ENCODE measurements around the gene TNFSF9. TPM values are rescaled to one million over a fixed set of nuclear protein-coding genes. Genes with fewer than 3 reads are reported as not detected.
A peak's percentile ranks its signal among the peaks of the same experiment; 100 is the strongest.
"Not testable (repeated sequence)": the region's sequence is repeated elsewhere in the genome, so short reads cannot be mapped to it uniquely, and the experiment has no call there.

Gene TNFSF9
- total RNA-seq, 1 donor from 2014 or later: 2.3 TPM

DNA sequence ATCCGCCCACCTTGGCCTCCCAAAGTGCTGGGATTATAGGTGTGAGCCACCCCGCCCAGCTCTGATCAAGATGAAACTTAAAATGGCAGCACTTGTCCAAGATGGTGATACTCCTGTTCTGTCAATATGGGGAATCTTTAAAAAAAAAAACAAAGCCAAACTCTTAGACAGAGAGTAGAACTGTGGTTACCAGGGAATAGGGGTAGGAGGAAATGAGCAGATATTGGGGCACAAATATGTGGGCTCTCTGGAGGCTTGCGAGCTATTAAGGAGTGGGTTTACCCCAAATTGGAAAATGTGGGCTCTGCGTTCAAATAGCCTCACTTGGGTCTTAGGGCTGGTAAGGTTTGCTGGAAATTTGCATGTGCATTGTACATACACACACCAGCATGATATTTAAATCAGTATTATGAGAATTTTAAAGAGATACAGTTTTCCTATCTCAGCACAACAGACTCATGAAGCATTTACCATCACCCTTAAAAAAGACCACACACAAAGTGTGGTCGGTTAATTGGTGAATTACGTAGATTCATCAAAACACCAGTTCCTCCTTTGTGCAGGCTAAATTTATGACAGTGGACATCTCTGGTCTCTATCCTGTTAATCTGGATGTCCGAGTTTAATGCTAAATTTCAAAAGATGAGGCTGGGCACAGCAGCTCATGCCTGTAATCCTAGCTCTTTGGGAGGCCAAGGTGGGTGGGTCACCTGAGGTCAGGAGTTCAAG is 48.8 kb downstream of the TNFSF9 start:
- no peaks in the 10 kb centered on the region for H3K27me3 Mint-ChIP-seq (ENCODE audit: low read depth, unreplicated experiment)
- H3K36me3 ChIP-seq (ENCODE audit: insufficient read depth, low read length): no peaks in the 10 kb centered on the region
- no peak overlapping the region for H3K27ac Mint-ChIP-seq (ENCODE audit: unreplicated experiment)
- TF ChIP-seq EZH2 (IDR thresholded peaks at IDR 0.05; ENCODE audit: insufficient read depth, low read length): no peak
- TF ChIP-seq, protein P1, sequence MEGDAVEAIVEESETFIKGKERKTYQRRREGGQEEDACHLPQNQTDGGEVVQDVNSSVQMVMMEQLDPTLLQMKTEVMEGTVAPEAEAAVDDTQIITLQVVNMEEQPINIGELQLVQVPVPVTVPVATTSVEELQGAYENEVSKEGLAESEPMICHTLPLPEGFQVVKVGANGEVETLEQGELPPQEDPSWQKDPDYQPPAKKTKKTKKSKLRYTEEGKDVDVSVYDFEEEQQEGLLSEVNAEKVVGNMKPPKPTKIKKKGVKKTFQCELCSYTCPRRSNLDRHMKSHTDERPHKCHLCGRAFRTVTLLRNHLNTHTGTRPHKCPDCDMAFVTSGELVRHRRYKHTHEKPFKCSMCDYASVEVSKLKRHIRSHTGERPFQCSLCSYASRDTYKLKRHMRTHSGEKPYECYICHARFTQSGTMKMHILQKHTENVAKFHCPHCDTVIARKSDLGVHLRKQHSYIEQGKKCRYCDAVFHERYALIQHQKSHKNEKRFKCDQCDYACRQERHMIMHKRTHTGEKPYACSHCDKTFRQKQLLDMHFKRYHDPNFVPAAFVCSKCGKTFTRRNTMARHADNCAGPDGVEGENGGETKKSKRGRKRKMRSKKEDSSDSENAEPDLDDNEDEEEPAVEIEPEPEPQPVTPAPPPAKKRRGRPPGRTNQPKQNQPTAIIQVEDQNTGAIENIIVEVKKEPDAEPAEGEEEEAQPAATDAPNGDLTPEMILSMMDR (IDR thresholded peaks at IDR 0.05; ENCODE audit: insufficient read depth, low read depth, low read length): no peak
- FAIRE-seq (no peak), DNase-seq (ENCODE audit: low read depth) (no peak)
- H3K9me3 ChIP-seq (ENCODE audit: insufficient read depth, low read depth, low read length): no peaks in the 10 kb centered on the region
- no peaks in the 10 kb centered on the region for H4K20me1 ChIP-seq (ENCODE audit: insufficient read depth, low read length)
- H3K4me3 ChIP-seq (ENCODE audit: insufficient read depth, low read depth, low read length): no peak overlapping the region
- H3K27me3 ChIP-seq (ENCODE audit: insufficient read depth, low read length): no peaks in the 10 kb centered on the region
- H3K9me3 Mint-ChIP-seq (ENCODE audit: unreplicated experiment): peaks cover 3% of the 10 kb centered on the region
- H3K4me1 Mint-ChIP-seq (ENCODE audit: low read depth, unreplicated experiment): no peaks in the 10 kb centered on the region
- H3K4me2 ChIP-seq (ENCODE audit: low read length): no peak overlapping the region
- no peak overlapping the region for H2AFZ ChIP-seq (ENCODE audit: low read depth, low read length)
- H3K4me1 ChIP-seq (ENCODE audit: insufficient read depth, low read length): no peaks in the 10 kb centered on the region
- H3K9ac ChIP-seq (ENCODE audit: low read length): no peak overlapping the region
- no peaks in the 10 kb centered on the region for H3K36me3 Mint-ChIP-seq (ENCODE audit: low read depth, unreplicated experiment)
- no peak overlapping the region for H3K4me3 Mint-ChIP-seq (ENCODE audit: unreplicated experiment)
- H3K79me2 ChIP-seq (ENCODE audit: insufficient read depth, low read length): no peaks in the 10 kb centered on the region
- no peak overlapping the region for H3K27ac ChIP-seq (ENCODE audit: low read depth, low read length)

DNA sequence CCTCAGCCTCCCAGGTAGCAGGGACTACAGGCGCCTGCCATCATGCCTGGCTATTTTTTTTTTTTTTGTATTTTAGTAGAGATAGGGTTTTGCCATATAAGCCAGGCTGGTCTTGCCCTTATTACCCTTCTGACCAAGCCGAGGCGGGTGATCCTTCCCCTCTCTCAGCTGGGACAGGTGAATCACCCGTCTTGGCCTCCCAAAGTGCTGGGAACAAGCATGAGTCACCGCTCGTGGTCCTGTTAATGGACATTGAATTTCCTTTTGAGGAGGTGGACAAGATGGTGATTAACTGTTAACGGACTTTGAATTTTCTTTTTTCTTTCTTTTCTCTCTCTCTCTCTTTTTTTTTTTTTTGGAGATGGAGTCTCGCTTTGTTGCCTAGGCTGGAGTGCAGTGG is 49.5 kb downstream of the TNFSF9 start:
- peak; percentile 89 for DNase-seq (ENCODE audit: low read depth)
- no peak overlapping the region for H3K27ac Mint-ChIP-seq (ENCODE audit: unreplicated experiment)
- Histone ChIP-seq H3K36me3 (ENCODE audit: insufficient read depth, low read length) (no peaks in the 10 kb centered on the region), H3K27ac (ENCODE audit: low read depth, low read length) (no peak overlapping the region), H3K9me3 (ENCODE audit: insufficient read depth, low read depth, low read length) (no peaks in the 10 kb centered on the region), H3K4me1 (ENCODE audit: insufficient read depth, low read length) (no peaks in the 10 kb centered on the region), H3K79me2 (ENCODE audit: insufficient read depth, low read length) (no peaks in the 10 kb centered on the region), H4K20me1 (ENCODE audit: insufficient read depth, low read length) (no peaks in the 10 kb centered on the region), H3K9ac (ENCODE audit: low read length) (no peak overlapping the region), H2AFZ (ENCODE audit: low read depth, low read length) (no peak overlapping the region), H3K4me2 (ENCODE audit: low read length) (peak overlapping the region; percentile 25), H3K27me3 (ENCODE audit: insufficient read depth, low read length) (no peaks in the 10 kb centered on the region), H3K4me3 (ENCODE audit: insufficient read depth, low read depth, low read length) (no peak overlapping the region)
- no peak overlapping the region for H3K4me3 Mint-ChIP-seq (ENCODE audit: unreplicated experiment)
- no peaks in the 10 kb centered on the region for H3K4me1 Mint-ChIP-seq (ENCODE audit: low read depth, unreplicated experiment)
- peaks cover 3% of the 10 kb centered on the region for H3K9me3 Mint-ChIP-seq (ENCODE audit: unreplicated experiment)
- no peak for FAIRE-seq
- peaks cover under 1% of the 10 kb centered on the region for H3K27me3 Mint-ChIP-seq (ENCODE audit: low read depth, unreplicated experiment)
- no peak for TF ChIP-seq EZH2 (IDR thresholded peaks at IDR 0.05; ENCODE audit: insufficient read depth, low read length)
- TF ChIP-seq, protein P1 (IDR thresholded peaks at IDR 0.05; ENCODE audit: insufficient read depth, low read depth, low read length): no peak
- no peaks in the 10 kb centered on the region for H3K36me3 Mint-ChIP-seq (ENCODE audit: low read depth, unreplicated experiment)

- H4K20me1 ChIP-seq (ENCODE audit: insufficient read depth, low read length); H3K4me3 Mint-ChIP-seq (ENCODE audit: unreplicated experiment); FAIRE-seq; H3K9ac ChIP-seq (ENCODE audit: low read length); H3K4me3 ChIP-seq (ENCODE audit: insufficient read depth, low read depth, low read length); H3K27ac Mint-ChIP-seq (ENCODE audit: unreplicated experiment); H3K4me2 ChIP-seq (ENCODE audit: low read length); H3K4me1 Mint-ChIP-seq (ENCODE audit: low read depth, unreplicated experiment); H3K27ac ChIP-seq (ENCODE audit: low read depth, low read length); H3K36me3 Mint-ChIP-seq (ENCODE audit: low read depth, unreplicated experiment); H3K79me2 ChIP-seq (ENCODE audit: insufficient read depth, low read length); H2AFZ ChIP-seq (ENCODE audit: low read depth, low read length); H3K36me3 ChIP-seq (ENCODE audit: insufficient read depth, low read length); H3K9me3 Mint-ChIP-seq (ENCODE audit: unreplicated experiment); H3K9me3 ChIP-seq (ENCODE audit: insufficient read depth, low read depth, low read length); H3K4me1 ChIP-seq (ENCODE audit: insufficient read depth, low read length); DNase-seq (ENCODE audit: low read depth): not testable (repeated sequence)
- peaks cover 21% of the 10 kb centered on the region for H3K27me3 Mint-ChIP-seq (ENCODE audit: low read depth, unreplicated experiment)
- H3K27me3 ChIP-seq (ENCODE audit: insufficient read depth, low read length): peaks cover 20% of the 10 kb centered on the region
Measured at GRCh38 chr19:6582515-6583484, 52.0 kb downstream of the TNFSF9 start.

Other genes with a start within 250 kb of the TNFSF9 start
- gene ACER1, start 197.4 kb upstream of the TNFSF9 start, total RNA-seq: not detected in 2 replicates
- 90.5 and 93.8 TPM in 2 replicates for gene CLPP, start 169.5 kb upstream of the TNFSF9 start, total RNA-seq
- gene ALKBH7, start 158.2 kb upstream of the TNFSF9 start, total RNA-seq: 58.4 and 63.2 TPM in 2 replicates
- gene PSPN, start 155.1 kb upstream of the TNFSF9 start, total RNA-seq: 2.8 and 3.0 TPM in 2 replicates
- 92.3 and 95.4 TPM in 2 replicates for gene GTF2F1, start 137.9 kb upstream of the TNFSF9 start, total RNA-seq
- gene KHSRP, start 106.2 kb upstream of the TNFSF9 start, total RNA-seq: 273 and 297 TPM in 2 replicates
- gene SLC25A41, start 97.3 kb upstream of the TNFSF9 start, total RNA-seq: 0.55 and 0.75 TPM in 2 replicates
- gene SLC25A23, start 71.2 kb upstream of the TNFSF9 start, total RNA-seq: 37.5 and 41.8 TPM in 2 replicates
- gene CRB3, start 66.8 kb upstream of the TNFSF9 start, total RNA-seq: 1.2 and 1.6 TPM in 2 replicates
- gene DENND1C, start 49.2 kb upstream of the TNFSF9 start, total RNA-seq: 0.19 TPM in 1 of 2 replicates, not detected in the other
- gene TUBB4A, start 28.7 kb upstream of the TNFSF9 start, total RNA-seq: 0.75 and 1.7 TPM in 2 replicates
- gene CD70, start 60.1 kb downstream of the TNFSF9 start, total RNA-seq: 0.34 and 0.48 TPM in 2 replicates
- not detected in 2 replicates for gene TNFSF14, start 139.1 kb downstream of the TNFSF9 start, total RNA-seq
- gene C3, start 189.6 kb downstream of the TNFSF9 start, total RNA-seq: 0.77 and 2.4 TPM in 2 replicates
- 41.6 and 50.9 TPM in 2 replicates for gene GPR108, start 206.6 kb downstream of the TNFSF9 start, total RNA-seq
- 36.3 and 41.4 TPM in 2 replicates for gene TRIP10, start 208.7 kb downstream of the TNFSF9 start, total RNA-seq
- gene SH2D3A, start 236.4 kb downstream of the TNFSF9 start, total RNA-seq: 0.91 and 2.6 TPM in 2 replicates
- not detected in 2 replicates for gene VAV1, start 241.7 kb downstream of the TNFSF9 start, total RNA-seq